ENCODE measurements around the gene VPS13D. TPM values are rescaled to one million over a fixed set of nuclear protein-coding genes. Genes with fewer than 3 reads are reported as not detected.

Gene VPS13D
- total RNA-seq, 4 donors from 2014 or later: 88.1 to 105 (median 97.1) TPM

DNA sequence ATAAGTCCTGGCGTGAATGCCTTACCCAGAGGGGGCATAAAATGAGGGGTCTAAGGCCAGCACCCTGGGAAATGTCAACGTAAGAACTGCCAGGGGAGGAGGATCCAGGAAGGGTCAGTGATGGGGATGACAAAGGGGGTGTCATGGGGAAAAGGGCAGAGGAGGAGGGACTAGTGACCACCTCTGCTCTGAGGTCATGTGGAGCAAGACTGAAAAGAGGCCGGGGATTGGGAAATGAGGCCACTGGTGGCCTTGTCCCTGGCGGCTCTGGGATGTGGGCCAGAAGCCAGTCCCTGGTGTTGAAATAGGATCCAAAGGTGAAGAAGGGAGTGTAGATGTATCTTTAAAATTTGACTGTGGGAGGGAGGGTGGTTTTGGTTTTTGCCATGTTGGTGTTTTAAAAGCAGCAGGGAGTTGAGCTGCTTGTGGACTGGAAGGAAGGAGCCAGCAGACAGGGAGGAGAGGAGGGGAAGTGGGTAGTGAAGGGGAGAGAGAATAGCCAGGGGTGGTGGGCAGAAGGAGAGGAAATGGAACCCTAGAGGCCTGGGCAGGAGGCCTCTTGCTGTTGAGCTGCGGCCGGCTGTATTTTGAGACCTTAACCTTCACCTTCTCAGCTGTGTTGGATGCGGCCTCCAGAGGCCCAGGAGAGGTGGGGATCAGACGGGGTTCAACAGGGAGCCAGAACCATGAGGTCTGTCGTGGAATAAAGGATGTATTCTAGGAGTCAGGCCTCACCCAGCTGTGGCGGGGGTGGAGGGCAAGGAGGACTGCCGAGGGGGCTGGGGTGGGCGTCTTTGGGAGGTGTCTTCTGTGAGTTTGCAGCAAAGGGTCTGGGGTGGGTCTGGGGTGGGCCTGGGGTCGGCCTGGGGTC is 295.7 kb downstream of the VPS13D start:
- TF ChIP-seq, protein P1, sequence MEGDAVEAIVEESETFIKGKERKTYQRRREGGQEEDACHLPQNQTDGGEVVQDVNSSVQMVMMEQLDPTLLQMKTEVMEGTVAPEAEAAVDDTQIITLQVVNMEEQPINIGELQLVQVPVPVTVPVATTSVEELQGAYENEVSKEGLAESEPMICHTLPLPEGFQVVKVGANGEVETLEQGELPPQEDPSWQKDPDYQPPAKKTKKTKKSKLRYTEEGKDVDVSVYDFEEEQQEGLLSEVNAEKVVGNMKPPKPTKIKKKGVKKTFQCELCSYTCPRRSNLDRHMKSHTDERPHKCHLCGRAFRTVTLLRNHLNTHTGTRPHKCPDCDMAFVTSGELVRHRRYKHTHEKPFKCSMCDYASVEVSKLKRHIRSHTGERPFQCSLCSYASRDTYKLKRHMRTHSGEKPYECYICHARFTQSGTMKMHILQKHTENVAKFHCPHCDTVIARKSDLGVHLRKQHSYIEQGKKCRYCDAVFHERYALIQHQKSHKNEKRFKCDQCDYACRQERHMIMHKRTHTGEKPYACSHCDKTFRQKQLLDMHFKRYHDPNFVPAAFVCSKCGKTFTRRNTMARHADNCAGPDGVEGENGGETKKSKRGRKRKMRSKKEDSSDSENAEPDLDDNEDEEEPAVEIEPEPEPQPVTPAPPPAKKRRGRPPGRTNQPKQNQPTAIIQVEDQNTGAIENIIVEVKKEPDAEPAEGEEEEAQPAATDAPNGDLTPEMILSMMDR (IDR thresholded peaks at IDR 0.05): no peak
- DNase-seq (ENCODE audit: low spot score): no peak
- ATAC-seq (ENCODE audit: low FRiP score): peak; percentile 62

DNA sequence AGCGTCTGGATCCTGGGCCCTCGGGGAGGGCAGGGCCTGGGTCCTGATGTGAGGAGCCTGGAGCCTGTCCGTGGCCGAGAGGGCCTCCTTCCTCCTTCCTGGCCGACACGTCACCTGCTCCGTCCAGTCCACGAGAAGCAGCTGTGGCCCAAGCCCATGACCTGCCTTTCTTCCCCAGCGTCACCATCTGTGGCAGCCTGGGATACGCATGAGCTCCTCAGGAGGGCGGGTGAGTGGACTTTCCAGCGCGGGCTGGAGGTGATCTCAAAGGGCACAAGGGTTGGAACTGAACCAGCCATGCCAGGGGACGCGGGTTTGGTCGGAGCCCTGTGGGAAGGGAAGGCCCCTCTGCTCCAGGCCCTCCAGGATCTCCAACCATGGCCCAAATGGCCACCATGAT is 297.7 kb downstream of the VPS13D start:
- no peak for DNase-seq (ENCODE audit: low spot score)
- TF ChIP-seq, protein P1 (IDR thresholded peaks at IDR 0.05): no peak
- ATAC-seq (ENCODE audit: low FRiP score): no peak

DNA sequence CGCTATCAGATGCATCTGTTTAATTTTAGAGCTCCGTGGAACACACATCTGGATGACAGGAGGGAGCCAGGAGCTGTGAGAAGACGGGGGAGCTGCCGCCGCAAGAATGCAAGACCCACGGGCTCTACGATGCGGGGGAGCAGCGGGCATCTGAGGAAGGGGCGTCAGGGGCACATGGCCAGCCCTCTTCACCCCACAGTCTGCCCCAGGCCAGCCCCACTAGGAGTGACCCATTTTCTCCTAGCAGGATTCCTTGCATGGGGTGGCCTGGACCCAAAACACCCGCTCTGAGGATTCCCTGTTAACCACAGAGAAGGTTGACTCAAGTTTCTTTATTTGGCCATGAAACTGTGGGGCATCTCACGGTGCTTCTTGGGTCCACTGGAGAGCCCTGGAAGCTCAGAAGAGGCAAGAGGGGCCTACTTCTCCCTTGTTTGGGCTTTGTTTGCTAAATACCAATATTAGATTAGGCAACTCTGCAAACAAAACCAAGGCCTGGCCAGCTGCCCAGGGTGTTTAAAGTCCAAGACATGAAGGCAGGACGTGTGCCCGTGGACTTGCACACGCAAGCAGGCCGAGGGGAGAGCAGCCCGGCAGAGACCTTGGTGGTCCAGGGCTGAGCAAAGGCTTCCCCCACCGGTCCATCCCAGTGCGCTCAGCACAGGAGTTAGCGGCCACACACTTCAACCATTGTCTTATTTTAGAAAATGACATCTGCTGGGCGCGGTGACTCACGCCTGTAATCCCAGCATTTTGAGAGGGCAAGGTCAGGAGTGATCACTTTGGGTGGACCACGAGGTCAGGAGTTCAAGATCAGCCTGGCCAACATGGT is 298.4 kb downstream of the VPS13D start:
- ATAC-seq (ENCODE audit: low FRiP score) (peak; percentile 17), DNase-seq (ENCODE audit: low spot score) (no peak)
- TF ChIP-seq, protein P1 (IDR thresholded peaks at IDR 0.05): no peak

DNA sequence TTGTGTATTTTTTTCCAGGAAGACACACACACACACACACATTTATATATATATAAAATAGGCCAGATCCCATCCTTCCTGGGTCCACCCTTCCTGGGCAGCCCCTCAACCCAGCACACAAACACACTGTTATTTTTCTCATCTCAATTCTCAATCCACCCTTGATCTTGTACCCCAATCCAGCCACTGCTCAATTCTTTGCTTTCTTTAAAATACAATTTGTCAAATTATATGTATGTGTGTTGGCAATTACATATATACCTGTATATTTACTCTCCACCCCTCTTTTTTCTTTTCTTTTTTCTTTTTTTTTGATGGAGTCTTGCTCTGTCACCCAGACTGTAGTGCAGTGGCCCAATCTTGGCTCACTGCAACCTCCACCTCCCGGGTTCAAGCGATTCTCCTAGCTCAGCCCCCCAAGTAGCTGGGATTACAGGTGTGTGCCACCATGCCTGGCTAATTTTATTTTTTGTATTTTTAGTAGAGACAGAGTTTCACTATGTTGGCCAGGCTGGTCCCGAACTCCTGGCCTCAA is 299.9 kb downstream of the VPS13D start:
- TF ChIP-seq, protein P1 (IDR thresholded peaks at IDR 0.05): no peak
- DNase-seq (ENCODE audit: low spot score) (no peak), ATAC-seq (ENCODE audit: low FRiP score) (no peak)

DNA sequence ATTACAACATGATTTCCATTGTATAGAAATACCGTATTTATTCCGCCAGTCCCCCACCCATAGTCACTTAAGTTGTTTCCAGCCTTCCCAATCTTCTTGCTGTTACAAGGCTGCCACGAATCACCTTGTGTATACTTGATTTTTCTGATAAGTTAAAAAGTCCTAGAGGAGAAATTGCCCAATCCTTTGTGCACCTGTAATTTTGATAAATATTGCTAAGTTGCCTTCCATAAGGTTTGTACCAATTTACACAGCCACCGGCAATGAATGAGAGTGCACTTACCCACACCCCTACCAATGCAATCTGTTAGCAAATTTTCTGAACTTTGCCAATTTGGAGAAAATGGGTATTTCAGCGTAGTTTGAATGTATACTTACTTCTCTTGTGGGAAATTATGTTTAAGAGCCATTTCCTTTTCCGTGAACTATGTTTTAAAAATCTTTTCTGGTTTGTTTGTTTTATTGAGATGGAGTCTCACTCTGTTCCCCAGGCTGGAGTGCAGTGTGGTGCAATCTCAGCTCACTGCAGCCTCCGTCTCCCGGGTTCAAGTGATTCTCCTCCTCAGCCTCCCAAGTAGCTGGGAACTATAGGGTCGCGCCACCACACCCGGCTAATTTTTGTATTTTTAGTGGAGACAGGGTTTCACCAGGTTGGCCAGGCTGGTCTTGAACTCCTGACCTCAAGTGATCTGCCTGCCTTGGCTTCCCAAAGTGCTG is 300.8 kb downstream of the VPS13D start:
- DNase-seq (ENCODE audit: low spot score) (no peak), ATAC-seq (ENCODE audit: low FRiP score) (no peak)
- TF ChIP-seq, protein P1 (IDR thresholded peaks at IDR 0.05): no peak

DNA sequence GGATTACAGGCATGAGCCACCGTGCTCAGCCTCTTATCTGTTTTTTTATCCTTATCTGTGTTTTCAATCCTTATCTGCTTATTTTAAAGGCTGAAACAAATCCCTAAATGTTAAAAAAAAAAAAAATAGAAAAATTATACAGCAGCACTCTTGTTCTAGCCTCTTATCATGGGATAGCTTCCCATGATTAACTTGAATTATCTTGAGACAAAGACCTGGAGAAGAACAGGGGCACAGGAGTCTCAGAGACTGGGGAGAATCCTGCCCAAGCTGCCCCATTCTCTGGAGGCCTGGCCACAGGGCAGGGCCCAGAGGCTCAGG is 301.3 kb downstream of the VPS13D start:
- TF ChIP-seq, protein P1 (IDR thresholded peaks at IDR 0.05): no peak
- DNase-seq (ENCODE audit: low spot score) (no peak), ATAC-seq (ENCODE audit: low FRiP score) (no peak)

Measured in omental fat pad (tissue), 4 donors.